HG02943 (cell line): ENCODE measurements around the gene CAPZB.
"Not testable (repeated sequence)": the region's sequence is repeated elsewhere in the genome, so short reads cannot be mapped to it uniquely, and the experiment has no call there.

Experiments
- ATAC-seq: cut with Tn5 transposase; IDR thresholded peaks from one replicate; pipeline ENCODE4 v1.9.1; 2021; ENCODE audit warnings: mild to moderate bottlenecking, low read depth, moderate library complexity; ENCODE audit not compliant: unreplicated experiment

CAPZB gene

GRCh38 chr1:19499887-19500286 lies 14.5 kb upstream of the CAPZB start:
- not testable (repeated sequence) for ATAC-seq

- not testable (repeated sequence) for ATAC-seq
Measured at GRCh38 chr1:19497443-19497842, 12.1 kb upstream of the CAPZB start.

- ATAC-seq = no peak
Measured at GRCh38 chr1:19496527-19496874, 11.2 kb upstream of the CAPZB start.

GRCh38 chr1:19495799-19496526 lies 10.6 kb upstream of the CAPZB start:
- no peak for ATAC-seq

GRCh38 chr1:19495000-19495656 lies 9.8 kb upstream of the CAPZB start:
- ATAC-seq = no peak

GRCh38 chr1:19493547-19493946 lies 8.2 kb upstream of the CAPZB start:
- ATAC-seq = no peak

GRCh38 chr1:19489996-19490395 lies 4.7 kb upstream of the CAPZB start:
- no peak for ATAC-seq

- no peak for ATAC-seq
Measured at GRCh38 chr1:19488136-19488535, 2.8 kb upstream of the CAPZB start.

- peak; percentile 35 for ATAC-seq
Measured at GRCh38 chr1:19484798-19485361, 459 bp downstream of the CAPZB start.

- no peak for ATAC-seq
Measured at GRCh38 chr1:19484338-19484797, 971 bp downstream of the CAPZB start.

GRCh38 chr1:19483691-19484090 lies 1.6 kb downstream of the CAPZB start:
- ATAC-seq = no peak

GRCh38 chr1:19483261-19483660 lies 2.1 kb downstream of the CAPZB start:
- ATAC-seq = no peak

GRCh38 chr1:19481826-19482398 lies 3.4 kb downstream of the CAPZB start:
- ATAC-seq = no peak

- ATAC-seq = no peak
Measured at GRCh38 chr1:19480282-19480681, 5.1 kb downstream of the CAPZB start.

GRCh38 chr1:19479351-19480120 lies 5.8 kb downstream of the CAPZB start:
- no peak for ATAC-seq

- ATAC-seq = no peak
Measured at GRCh38 chr1:19478322-19478721, 7.0 kb downstream of the CAPZB start.

GRCh38 chr1:19477284-19478249 lies 7.8 kb downstream of the CAPZB start:
- peak; percentile 53 for ATAC-seq

- peak; percentile 51 for ATAC-seq
Measured at GRCh38 chr1:19476450-19477190, 8.7 kb downstream of the CAPZB start.

- no peak for ATAC-seq
Measured at GRCh38 chr1:19475296-19475695, 10.0 kb downstream of the CAPZB start.
